ENCODE measurements around the gene STX2.

The STX2 gene

DNA sequence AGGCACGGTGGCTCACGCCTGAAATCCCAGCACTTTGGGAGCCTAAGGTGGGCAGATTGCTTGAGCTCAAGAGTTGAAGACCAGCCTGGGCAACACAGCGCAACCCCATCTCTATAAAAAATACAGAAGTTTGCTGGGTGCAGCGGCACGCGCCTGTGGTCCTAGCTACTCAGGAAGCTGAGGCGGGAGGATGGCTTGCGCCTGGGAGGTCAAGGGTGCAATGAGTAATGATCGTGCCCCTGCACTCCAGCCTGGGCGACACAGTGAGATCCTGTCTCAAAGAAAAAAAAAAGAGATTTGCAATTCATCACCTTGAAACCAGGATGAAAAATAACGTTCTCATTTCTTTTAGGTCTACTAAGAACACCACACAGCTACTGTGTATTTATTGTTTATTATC is 4.0 kb downstream of the STX2 start:
- intact Hi-C loops (cut with DNase I) = no loop called here
- peak in 1 of 10 donors; percentile 25 for DNase-seq

DNA sequence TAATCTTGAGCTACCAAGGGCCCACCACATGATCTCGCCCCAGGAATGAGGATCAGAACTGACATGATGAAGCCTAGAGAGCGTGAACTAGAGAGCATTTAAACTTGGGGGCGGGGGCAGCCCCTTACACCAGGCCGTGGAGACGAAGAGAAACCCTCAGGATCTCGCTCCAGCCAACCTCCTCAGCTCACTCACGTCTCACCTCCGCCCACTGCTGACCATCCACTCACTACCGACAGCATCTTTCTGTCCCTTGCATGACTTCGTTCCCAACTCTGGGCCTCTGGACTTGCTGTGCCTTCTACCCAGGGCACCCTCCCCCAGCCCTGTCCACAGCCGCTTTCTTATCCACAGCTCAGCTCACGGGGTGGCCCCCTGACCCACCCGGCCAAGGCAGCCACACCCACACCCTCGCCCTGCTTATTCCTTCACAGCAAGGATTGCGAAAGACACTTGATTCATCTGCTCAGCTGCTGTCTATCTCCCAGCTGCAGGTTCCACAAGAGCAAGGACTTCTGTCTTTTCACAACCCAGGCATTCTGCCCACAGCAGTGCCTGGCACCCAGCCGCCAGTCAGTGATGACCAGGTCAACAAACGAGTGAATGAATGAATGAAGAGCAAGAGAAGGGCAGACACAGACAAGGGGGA is 6.4 kb downstream of the STX2 start:
- intact Hi-C loops (cut with DNase I) = no loop called here
- DNase-seq = peak in 5 of 10 donors; percentile 30 to 91 (median 59)

DNA sequence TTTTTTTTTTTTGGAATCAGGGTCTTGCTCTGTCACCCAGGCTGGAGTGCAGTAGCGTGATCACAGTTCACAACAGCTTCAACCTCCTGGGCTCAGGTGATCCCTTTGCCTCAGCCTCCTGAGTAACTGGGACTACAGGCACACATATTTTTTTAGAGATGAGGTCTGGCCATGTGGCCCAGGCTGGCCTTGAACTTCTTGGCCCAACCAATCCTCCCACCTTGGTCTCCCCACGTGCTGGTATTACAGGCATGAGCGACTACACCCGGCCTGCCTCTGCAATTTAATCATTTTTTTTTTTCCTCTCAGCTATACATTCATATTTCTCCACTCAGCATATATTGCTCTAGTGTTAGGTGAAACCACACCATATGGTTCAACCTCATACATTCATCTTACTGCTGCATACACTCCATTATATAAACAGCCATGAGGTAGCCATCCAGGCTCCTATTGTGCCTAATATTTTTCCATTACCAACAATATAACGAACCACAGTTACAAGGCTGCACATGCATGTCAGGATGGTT is 7.1 kb downstream of the STX2 start:
- intact Hi-C loops (cut with DNase I) = no loop called here
- peak in 1 of 10 donors; percentile 20 for DNase-seq

- DNase-seq = peak in 1 of 10 donors; percentile 9
- intact Hi-C loops (cut with DNase I) = no loop called here
Observed at GRCh38 chr12:130831246-130831645, 7.8 kb downstream of the STX2 start.

DNA sequence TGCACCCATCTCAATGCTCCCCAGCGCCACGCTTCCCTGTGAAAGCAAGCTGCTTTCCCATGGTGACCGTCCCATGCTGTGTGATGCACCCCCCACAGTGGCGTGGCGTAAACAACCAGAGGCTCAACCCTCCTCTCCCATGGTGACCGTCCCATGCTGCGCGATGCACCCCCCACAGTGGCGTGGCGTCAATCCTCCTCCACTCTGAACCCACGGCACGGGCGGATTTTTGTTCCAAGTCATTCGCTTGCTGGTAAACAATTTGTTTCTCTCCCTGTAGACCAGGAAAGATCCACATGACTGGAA is 8.9 kb downstream of the STX2 start:
- intact Hi-C loops (cut with DNase I) = no loop called here
- DNase-seq = peak in 1 of 10 donors; percentile 66

DNA sequence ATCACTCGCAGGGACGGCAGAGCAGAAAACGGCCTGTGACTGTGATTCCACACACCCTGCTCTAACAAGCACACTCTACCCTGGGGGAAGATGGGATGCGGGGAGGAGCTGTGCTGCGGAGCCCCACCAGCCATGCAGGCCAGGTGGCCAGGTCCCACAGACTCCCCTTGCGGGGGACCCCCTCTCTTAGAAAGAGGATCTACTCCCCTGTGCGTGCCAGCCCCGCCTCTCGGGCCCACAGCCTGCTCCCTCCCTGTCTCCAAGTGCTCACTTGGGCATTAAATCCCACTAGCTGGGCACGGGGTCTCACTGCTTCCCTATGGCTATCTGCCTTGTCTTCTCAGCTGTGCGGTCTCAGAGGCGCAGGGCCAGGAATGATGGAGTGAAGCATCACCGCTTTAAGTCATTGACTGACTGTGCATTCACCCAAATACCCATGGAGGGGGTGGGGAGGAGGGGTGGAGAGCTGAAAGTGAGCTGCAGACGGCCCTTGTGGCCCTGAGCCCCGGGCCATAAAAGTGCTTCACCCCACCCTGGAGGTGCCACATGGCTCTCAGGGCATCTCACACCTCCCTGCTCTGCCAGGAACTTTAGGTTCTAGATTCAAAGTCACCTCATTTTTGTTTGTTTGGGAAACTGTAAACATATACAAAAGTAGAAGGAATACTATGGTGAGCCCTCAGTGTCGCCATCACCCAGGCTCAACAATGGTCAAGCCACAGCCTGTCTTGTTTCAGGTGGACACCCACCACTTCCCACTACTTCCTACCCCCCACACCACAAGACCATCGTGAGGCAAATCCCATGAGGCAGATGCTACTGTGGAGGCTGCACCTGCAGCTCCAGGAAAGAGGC is 9.4 kb downstream of the STX2 start:
- intact Hi-C loops (cut with DNase I) = no loop called here
- no peak for DNase-seq

- intact Hi-C loops (cut with DNase I) = no loop called here
Observed at GRCh38 chr12:130828895-130829294, 10.2 kb downstream of the STX2 start.

GRCh38 chr12:130827432-130827831 is 11.6 kb downstream of the STX2 start:
- intact Hi-C loops (cut with DNase I) = no loop called here
- DNase-seq = no peak

More at GRCh38 chr12:130828895-130829294, 10.2 kb downstream of the STX2 start:
- no peak for DNase-seq

DNA sequence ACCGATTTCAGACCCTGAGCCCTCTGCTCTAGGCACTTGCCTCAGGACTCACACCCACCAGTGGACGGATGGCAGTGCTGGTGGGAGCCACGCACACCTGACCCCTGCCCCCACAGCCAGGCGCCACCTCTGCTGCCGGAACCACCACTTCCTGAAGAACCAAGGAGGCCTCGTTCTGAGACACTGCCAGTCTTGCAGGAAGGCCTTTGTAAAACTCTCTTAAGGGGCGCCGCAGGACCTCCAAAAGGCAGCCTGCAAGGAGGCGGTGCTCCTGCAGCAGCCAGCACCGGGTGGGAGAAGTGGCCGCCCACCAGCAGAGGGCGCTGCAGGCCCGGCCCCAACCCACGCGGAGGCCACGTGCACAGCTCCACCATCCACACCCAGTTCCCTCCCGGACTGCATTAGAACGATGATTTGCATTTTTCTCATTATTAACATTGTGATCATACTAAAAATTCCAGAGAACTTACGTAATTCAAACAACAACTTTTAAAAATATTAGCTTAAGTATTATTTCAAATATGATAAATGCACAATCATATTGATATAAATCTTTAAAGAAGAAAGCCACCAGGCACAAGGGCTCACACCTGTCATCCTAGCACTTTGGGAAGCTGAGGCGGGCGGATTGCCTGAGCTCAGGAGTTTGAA is 12.8 kb downstream of the STX2 start:
- intact Hi-C loops (cut with DNase I) = no loop called here
- peak in 5 of 10 donors; percentile 20 to 92 (median 62) for DNase-seq

DNA sequence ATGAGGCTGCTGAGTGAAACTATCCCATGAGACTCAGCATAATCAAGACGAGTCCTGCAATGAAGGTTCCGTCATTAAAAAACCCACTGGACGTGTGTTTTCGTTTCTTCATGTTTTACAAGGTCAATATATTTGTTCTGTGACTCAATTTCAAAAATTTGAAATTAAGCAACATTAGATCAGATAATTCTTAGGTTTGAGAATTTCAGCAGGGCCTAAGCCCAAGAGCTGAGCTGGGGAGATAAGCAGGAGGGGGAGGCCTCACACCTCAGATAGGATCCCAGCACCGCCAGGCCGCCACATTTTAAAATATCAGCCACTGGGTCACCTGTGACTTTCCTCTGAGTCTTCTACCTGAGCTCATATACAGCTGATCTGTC is 13.3 kb downstream of the STX2 start:
- no peak for DNase-seq

DNA sequence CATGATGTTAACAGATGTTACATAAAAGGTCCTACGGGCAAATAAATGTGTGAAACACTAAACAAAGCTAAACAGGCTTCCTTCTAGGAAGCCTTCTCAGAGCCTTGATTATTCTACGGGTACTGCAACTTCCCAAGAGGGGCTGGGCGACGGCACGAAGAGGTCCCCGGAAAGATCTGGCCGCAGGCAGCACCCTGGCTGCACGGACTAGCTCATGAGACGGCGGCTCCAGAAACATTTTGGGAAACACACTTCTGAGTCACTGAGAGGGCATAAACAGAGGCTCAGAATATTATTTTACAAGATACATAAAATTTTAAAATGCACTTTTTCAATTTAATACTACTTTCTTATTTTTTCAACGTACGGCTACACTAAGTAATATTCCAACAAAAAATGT is 19.4 kb downstream of the STX2 start:
- DNase-seq = no peak
- intact Hi-C loops (cut with DNase I) = loop anchor here (1.0 kb wide), 1 partner anchor 58 kb away; no protein-coding TSS in a partner anchor

More for the DNA sequence above, 13.3 kb downstream of the STX2 start:
- intact Hi-C loops (cut with DNase I) = no loop called here

GRCh38 chr12:130818635-130819576 is 20.1 kb downstream of the STX2 start:
- DNase-seq = peak; percentile 50 to 95 (median 70)

GRCh38 chr12:130818272-130818634 is 20.8 kb downstream of the STX2 start:
- intact Hi-C loops (cut with DNase I) = no loop called here
- no peak for DNase-seq

More at GRCh38 chr12:130818635-130819576, 20.1 kb downstream of the STX2 start:
- intact Hi-C loops (cut with DNase I) = loop anchor here (1.0 kb wide), 1 partner anchor 58 kb away; no protein-coding TSS in a partner anchor

DNA sequence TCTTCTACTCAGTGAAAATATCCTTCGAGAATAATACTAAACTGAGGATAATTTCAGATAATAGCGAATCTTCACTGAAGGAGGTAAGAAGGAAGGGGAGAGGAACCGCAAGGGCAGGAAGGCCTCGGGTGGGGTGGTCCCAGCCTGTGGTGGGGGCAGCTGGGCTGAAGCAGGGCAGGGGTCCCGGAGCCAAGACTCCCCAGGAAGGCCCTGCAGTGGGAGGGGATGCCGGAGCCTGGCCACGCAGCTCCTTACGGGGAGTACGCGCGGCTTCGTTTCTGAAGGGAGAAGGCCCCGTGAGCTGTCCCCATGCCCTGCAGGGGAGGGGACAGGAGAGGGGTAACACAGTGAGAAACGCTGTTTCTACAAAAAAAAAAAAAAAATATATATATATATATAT is 21.2 kb downstream of the STX2 start:
- intact Hi-C loops (cut with DNase I) = no loop called here
- no peak for DNase-seq

- DNase-seq = no peak
- intact Hi-C loops (cut with DNase I) = no loop called here
Observed at GRCh38 chr12:130816097-130816496, 23.0 kb downstream of the STX2 start.

- peak in 8 of 10 donors; percentile 40 to 93 (median 60) for DNase-seq
Observed at GRCh38 chr12:130815028-130815741, 23.9 kb downstream of the STX2 start.

GRCh38 chr12:130813949-130814348 is 25.1 kb downstream of the STX2 start:
- intact Hi-C loops (cut with DNase I) = no loop called here
- DNase-seq = no peak

More at GRCh38 chr12:130815028-130815741, 23.9 kb downstream of the STX2 start:
- intact Hi-C loops (cut with DNase I) = no loop called here

GRCh38 chr12:130813436-130813835 is 25.6 kb downstream of the STX2 start:
- no peak for DNase-seq
- intact Hi-C loops (cut with DNase I) = no loop called here

DNA sequence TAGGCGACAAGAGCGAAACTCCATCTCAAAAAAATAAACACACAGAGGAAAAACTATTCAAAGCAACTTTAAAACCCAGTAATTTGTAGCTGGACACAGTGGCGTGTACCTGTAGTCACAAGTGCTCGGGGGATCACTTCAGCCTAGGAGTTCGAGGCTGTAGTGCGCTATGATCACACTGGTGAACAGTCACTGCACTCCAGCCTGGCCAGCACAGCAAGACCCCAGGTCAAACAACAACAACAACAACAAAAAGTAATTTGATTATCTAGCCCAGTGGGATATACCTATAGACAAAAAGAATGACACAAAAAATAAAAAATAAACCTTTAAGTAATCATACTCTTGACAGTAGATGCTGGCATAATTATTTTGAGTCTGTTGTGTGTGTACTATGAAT is 29.3 kb downstream of the STX2 start:
- no peak for DNase-seq
- intact Hi-C loops (cut with DNase I) = no loop called here

Data from posterior cingulate gyrus (tissue), 11 donors.